Left ventricle myocardium inferior (tissue), 1 donor: ENCODE results near the gene KCNJ15. TPM values are rescaled to one million over a fixed set of nuclear protein-coding genes. Genes with fewer than 3 reads are reported as not detected.
"Not testable (repeated sequence)": the region's sequence is repeated elsewhere in the genome, so short reads cannot be mapped to it uniquely, and the experiment has no call there.

Source experiments
- DNase-seq: peaks from one replicate; pipeline ENCODE4 v3.0.0-alpha.2; 2020
- H3K27ac ChIP-seq: fragments of 200-600 bp; replicated peaks from 2 replicates; pipeline ENCODE4 v1.8.0; 2021
- H3K27me3 ChIP-seq: fragments of 200-600 bp; 2 replicates; pipeline ENCODE4 v1.8.0; 2021; ENCODE audit warnings: low read depth
- H3K36me3 ChIP-seq: fragments of 200-600 bp; 2 replicates; pipeline ENCODE4 v1.8.0; 2021
- H3K4me1 ChIP-seq: fragments of 200-600 bp; 2 replicates; pipeline ENCODE4 v1.8.0; 2021
- H3K4me3 ChIP-seq: fragments of 200-600 bp; 2 replicates; pipeline ENCODE4 v1.8.0; 2021; ENCODE audit warnings: mild to moderate bottlenecking, moderate library complexity
- H3K9me3 ChIP-seq: fragments of 200-600 bp; replicated peaks from 2 replicates; pipeline ENCODE4 v1.8.0; 2021
- CTCF ChIP-seq: fragments of 200-600 bp; IDR thresholded peaks from 2 replicates; pipeline ENCODE4 v1.8.0; 2021; ENCODE audit warnings: antibody characterized with exemption, mild to moderate bottlenecking, borderline replicate concordance
- intact Hi-C: fragments of 100-400 bp; cut with micrococcal nuclease; formaldehyde crosslinking; loops from one replicate; pipeline ENCODE4 v1.11.0; 2022
- total RNA-seq: library from RNA; stranded (reverse); fragmentation: NEBNext Ultra II Directional; extraction: Animal tissue kit (Norgen Biotek cat#: 25700); gene quantifications from one replicate; pipeline ENCODE4 v1.2.1, GENCODE V29; 2021
- donor health status: DM: no; HTN: yes; CAD: no; lungs with severe emphysema.

The KCNJ15 gene
- total RNA-seq, 1 donor from 2014 or later = 0.30 TPM

GRCh38 chr21:38244885-38245869 is 11.6 kb upstream of the KCNJ15 start:
- no peak for TF ChIP-seq CTCF
- peaks cover 13% of the 10 kb centered on the region for H3K4me1 ChIP-seq
- H3K27ac ChIP-seq = no peak overlapping the region
- DNase-seq = no peak
- intact Hi-C loops = no loop called here
- no peak overlapping the region for H3K4me3 ChIP-seq
- H3K27me3 ChIP-seq = no peaks in the 10 kb centered on the region
- H3K36me3 ChIP-seq = no peaks in the 10 kb centered on the region
- H3K9me3 ChIP-seq = no peaks in the 10 kb centered on the region

- no peaks in the 10 kb centered on the region for H3K36me3 ChIP-seq
- TF ChIP-seq CTCF = no peak
- no peak for DNase-seq
- no peaks in the 10 kb centered on the region for H3K9me3 ChIP-seq
- H3K4me3 ChIP-seq = no peak overlapping the region
- intact Hi-C loops = no loop called here
- no peak overlapping the region for H3K27ac ChIP-seq
- peaks cover 7% of the 10 kb centered on the region for H3K4me1 ChIP-seq
- H3K27me3 ChIP-seq = no peaks in the 10 kb centered on the region
These were observed 10.3 kb upstream of the KCNJ15 start for GRCh38 chr21:38246511-38246910.

- H3K27me3 ChIP-seq, DNase-seq, H3K27ac ChIP-seq, H3K9me3 ChIP-seq, H3K36me3 ChIP-seq, H3K4me3 ChIP-seq, H3K4me1 ChIP-seq, intact Hi-C loops: not testable (repeated sequence)
These were observed 9.7 kb upstream of the KCNJ15 start for GRCh38 chr21:38247054-38247453.

GRCh38 chr21:38247738-38248510 is 8.9 kb upstream of the KCNJ15 start:
- Histone ChIP-seq H3K27ac (no peak overlapping the region), H3K36me3 (no peaks in the 10 kb centered on the region), H3K27me3 (no peaks in the 10 kb centered on the region), H3K4me1 (peaks cover 7% of the 10 kb centered on the region), H3K9me3 (no peaks in the 10 kb centered on the region), H3K4me3 (no peak overlapping the region)
- no peak for DNase-seq
- no peak for TF ChIP-seq CTCF
- intact Hi-C loops = no loop called here

GRCh38 chr21:38249256-38249655 is 7.5 kb upstream of the KCNJ15 start:
- H3K4me3 ChIP-seq = no peak overlapping the region
- no peaks in the 10 kb centered on the region for H3K9me3 ChIP-seq
- intact Hi-C loops = no loop called here
- H3K4me1 ChIP-seq = peaks cover 7% of the 10 kb centered on the region
- TF ChIP-seq CTCF = no peak
- H3K27ac ChIP-seq = no peak overlapping the region
- DNase-seq = no peak
- H3K27me3 ChIP-seq = no peaks in the 10 kb centered on the region
- H3K36me3 ChIP-seq = no peaks in the 10 kb centered on the region
